DOHH2 (cell line): ENCODE measurements around the gene RAD9B.

Experiments
- H3F3A ChIP-seq: fragments of 200-600 bp; sonication (generic), shearing (Covaris generic); 2 replicates; pipeline ENCODE4 v1.6.0; 2016; ENCODE audit warnings: antibody characterized with exemption, mild to moderate bottlenecking; ENCODE audit not compliant: control insufficient read depth, insufficient read depth
- H3K27ac ChIP-seq: fragments of 200-600 bp; sonication (generic); 2 replicates; pipeline ENCODE4 v1.5.1; 2014; ENCODE audit warnings: low read depth, mild to moderate bottlenecking, low read length, moderate library complexity
- H3K27me3 ChIP-seq: fragments of 200-600 bp; sonication (generic); 2 replicates; pipeline ENCODE4 v1.6.1; 2014; ENCODE audit warnings: mild to moderate bottlenecking, low read length, mixed read lengths; ENCODE audit not compliant: control insufficient read depth
- H3K36me3 ChIP-seq: fragments of 200-600 bp; sonication (generic); 2 replicates; pipeline ENCODE4 v1.6.1; 2014; ENCODE audit warnings: mild to moderate bottlenecking, low read length, moderate library complexity, mixed read lengths; ENCODE audit not compliant: control insufficient read depth
- H3K4me1 ChIP-seq: fragments of 200-600 bp; sonication (generic); 2 replicates; pipeline ENCODE4 v1.6.1; 2014; ENCODE audit warnings: mild to moderate bottlenecking, low read length, mixed read lengths; ENCODE audit not compliant: control insufficient read depth
- H3K4me2 ChIP-seq: fragments of 200-600 bp; sonication (generic); 2 replicates; pipeline ENCODE4 v1.6.0; 2014; ENCODE audit warnings: mild to moderate bottlenecking, low read length, moderate library complexity
- H3K4me3 ChIP-seq: fragments of 200-600 bp; sonication (generic); 2 replicates; pipeline ENCODE4 v1.5.1; 2014; ENCODE audit warnings: mild to moderate bottlenecking, low read length, mixed read lengths
- H3K79me2 ChIP-seq: fragments of 200-600 bp; sonication (generic); 2 replicates; pipeline ENCODE4 v1.6.1; 2014; ENCODE audit warnings: mild to moderate bottlenecking, low read length, mixed read lengths; ENCODE audit not compliant: control insufficient read depth
- H3K9me2 ChIP-seq: fragments of 200-600 bp; sonication (generic); replicated peaks from 2 replicates; pipeline ENCODE4 v1.6.1; 2014; ENCODE audit warnings: mild to moderate bottlenecking, low read length, mixed read lengths; ENCODE audit not compliant: control insufficient read depth
- H3K9me3 ChIP-seq: fragments of 200-600 bp; sonication (generic); 2 replicates; pipeline ENCODE4 v1.6.1; 2014; ENCODE audit warnings: antibody characterized with exemption, low read length, mixed read lengths; ENCODE audit not compliant: control insufficient read depth, insufficient read depth
- H4K20me1 ChIP-seq: fragments of 200-600 bp; sonication (generic); 2 replicates; pipeline ENCODE4 v1.6.0; 2014; ENCODE audit warnings: low read depth, mild to moderate bottlenecking, antibody characterized with exemption, low read length, moderate library complexity; ENCODE audit not compliant: control insufficient read depth, insufficient read depth
- EZH2phosphoT487 ChIP-seq: fragments of 200-600 bp; sonication (generic); IDR thresholded peaks from 2 replicates; pipeline ENCODE4 v1.6.1; 2017; ENCODE audit warnings: borderline replicate concordance, mild to moderate bottlenecking, antibody characterized with exemption, low read length, moderate library complexity, mixed read lengths
- TF ChIP-seq, protein P1 (sequence below): fragments of 200-600 bp; sonication (generic); IDR thresholded peaks from one replicate; pipeline ENCODE4 v1.5.1; 2014; ENCODE audit warnings: antibody characterized with exemption, mild to moderate bottlenecking, low read depth, low read length; ENCODE audit not compliant: poor library complexity, severe bottlenecking

The RAD9B gene

GRCh38 chr12:110549716-110550115 is 47.6 kb downstream of the RAD9B start:
- no peaks in the 10 kb centered on the region for H3K9me2 ChIP-seq
- peaks cover 10% of the 10 kb centered on the region; the same call in 1 of the 2 replicates for H4K20me1 ChIP-seq
- no peak overlapping the region for H3K4me2 ChIP-seq
- H3F3A ChIP-seq, result no peaks in the 10 kb centered on the region
- peaks cover 64% of the 10 kb centered on the region for H3K36me3 ChIP-seq
- TF ChIP-seq, protein P1, sequence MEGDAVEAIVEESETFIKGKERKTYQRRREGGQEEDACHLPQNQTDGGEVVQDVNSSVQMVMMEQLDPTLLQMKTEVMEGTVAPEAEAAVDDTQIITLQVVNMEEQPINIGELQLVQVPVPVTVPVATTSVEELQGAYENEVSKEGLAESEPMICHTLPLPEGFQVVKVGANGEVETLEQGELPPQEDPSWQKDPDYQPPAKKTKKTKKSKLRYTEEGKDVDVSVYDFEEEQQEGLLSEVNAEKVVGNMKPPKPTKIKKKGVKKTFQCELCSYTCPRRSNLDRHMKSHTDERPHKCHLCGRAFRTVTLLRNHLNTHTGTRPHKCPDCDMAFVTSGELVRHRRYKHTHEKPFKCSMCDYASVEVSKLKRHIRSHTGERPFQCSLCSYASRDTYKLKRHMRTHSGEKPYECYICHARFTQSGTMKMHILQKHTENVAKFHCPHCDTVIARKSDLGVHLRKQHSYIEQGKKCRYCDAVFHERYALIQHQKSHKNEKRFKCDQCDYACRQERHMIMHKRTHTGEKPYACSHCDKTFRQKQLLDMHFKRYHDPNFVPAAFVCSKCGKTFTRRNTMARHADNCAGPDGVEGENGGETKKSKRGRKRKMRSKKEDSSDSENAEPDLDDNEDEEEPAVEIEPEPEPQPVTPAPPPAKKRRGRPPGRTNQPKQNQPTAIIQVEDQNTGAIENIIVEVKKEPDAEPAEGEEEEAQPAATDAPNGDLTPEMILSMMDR, result no peak
- no peak for TF ChIP-seq EZH2phosphoT487
- H3K27me3 ChIP-seq, result no peaks in the 10 kb centered on the region
- H3K79me2 ChIP-seq, result peaks cover 94% of the 10 kb centered on the region
- no peak overlapping the region for H3K27ac ChIP-seq
- no peak overlapping the region for H3K4me3 ChIP-seq
- no peaks in the 10 kb centered on the region for H3K9me3 ChIP-seq
- H3K4me1 ChIP-seq, result no peaks in the 10 kb centered on the region

DNA sequence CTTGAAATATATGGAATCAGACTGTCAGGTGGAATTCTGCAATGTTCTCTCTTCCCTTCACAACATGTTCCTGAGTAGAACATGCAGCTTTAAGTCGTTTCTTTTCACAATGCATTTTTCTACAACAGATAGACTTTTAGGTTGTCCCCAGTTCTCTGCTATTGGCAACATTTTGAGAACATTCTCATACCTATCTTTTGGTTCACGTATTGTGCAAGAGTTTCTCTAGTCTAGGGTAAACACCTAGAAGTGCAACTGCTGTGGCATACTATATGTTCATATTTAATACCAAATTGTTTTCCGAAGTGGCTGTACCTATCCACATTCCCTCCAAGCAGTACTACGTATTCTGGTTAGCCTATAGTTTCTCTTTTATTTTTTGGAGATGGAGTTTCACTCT is 48.9 kb downstream of the RAD9B start:
- Histone ChIP-seq H3K4me3 (no peak overlapping the region), H3K27ac (no peak overlapping the region), H3K9me2 (no peaks in the 10 kb centered on the region), H3K4me2 (no peak overlapping the region), H3K36me3 (peaks cover 52% of the 10 kb centered on the region), H3F3A (peaks cover under 1% of the 10 kb centered on the region; the same call in 1 of the 2 replicates), H3K79me2 (peaks cover 96% of the 10 kb centered on the region), H3K27me3 (no peaks in the 10 kb centered on the region), H3K9me3 (no peaks in the 10 kb centered on the region), H3K4me1 (peaks cover 6% of the 10 kb centered on the region), H4K20me1 (peaks cover 6% of the 10 kb centered on the region; the same call in 1 of the 2 replicates)
- TF ChIP-seq, protein P1, result no peak
